ENCODE data around the gene VPS4A. TPM values are rescaled to one million over a fixed set of nuclear protein-coding genes. Genes with fewer than 3 reads are reported as not detected.
A peak's percentile ranks its signal among the peaks of the same experiment; 100 is the strongest.

VPS4A gene
- total and polyA plus RNA-seq, 11 donors, result 24.8 to 47.0 (median 29.6) TPM

GRCh38 chr16:69344171-69344570, 33.0 kb downstream of the VPS4A start:
- DNase-seq, result peak in 1 of 5 donors; percentile 2
- Histone ChIP-seq H3K27ac (no peak overlapping the region), H3K9me3 (no peaks in the 10 kb centered on the region), H3K36me3 (peaks cover 0 to 58% (median 37%) of the 10 kb centered on the region in 9 donors), H3K4me3 (no peak overlapping the region), H3K4me1 (peaks cover 3 to 21% (median 11%) of the 10 kb centered on the region in 12 donors), H3K27me3 (no peaks in the 10 kb centered on the region)
- WGBS, 4 donors, result 93 to 98% (median 97%) methylated on average over 5 of the region's 5 CpGs
- ATAC-seq, result no peak
- TF ChIP-seq, protein P1, sequence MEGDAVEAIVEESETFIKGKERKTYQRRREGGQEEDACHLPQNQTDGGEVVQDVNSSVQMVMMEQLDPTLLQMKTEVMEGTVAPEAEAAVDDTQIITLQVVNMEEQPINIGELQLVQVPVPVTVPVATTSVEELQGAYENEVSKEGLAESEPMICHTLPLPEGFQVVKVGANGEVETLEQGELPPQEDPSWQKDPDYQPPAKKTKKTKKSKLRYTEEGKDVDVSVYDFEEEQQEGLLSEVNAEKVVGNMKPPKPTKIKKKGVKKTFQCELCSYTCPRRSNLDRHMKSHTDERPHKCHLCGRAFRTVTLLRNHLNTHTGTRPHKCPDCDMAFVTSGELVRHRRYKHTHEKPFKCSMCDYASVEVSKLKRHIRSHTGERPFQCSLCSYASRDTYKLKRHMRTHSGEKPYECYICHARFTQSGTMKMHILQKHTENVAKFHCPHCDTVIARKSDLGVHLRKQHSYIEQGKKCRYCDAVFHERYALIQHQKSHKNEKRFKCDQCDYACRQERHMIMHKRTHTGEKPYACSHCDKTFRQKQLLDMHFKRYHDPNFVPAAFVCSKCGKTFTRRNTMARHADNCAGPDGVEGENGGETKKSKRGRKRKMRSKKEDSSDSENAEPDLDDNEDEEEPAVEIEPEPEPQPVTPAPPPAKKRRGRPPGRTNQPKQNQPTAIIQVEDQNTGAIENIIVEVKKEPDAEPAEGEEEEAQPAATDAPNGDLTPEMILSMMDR (IDR thresholded peaks at IDR 0.05), result no peak
- no peak for TF ChIP-seq POLR2A (IDR thresholded peaks at IDR 0.05)
- intact Hi-C loops (cut with DNase I), result no loop called here

DNA sequence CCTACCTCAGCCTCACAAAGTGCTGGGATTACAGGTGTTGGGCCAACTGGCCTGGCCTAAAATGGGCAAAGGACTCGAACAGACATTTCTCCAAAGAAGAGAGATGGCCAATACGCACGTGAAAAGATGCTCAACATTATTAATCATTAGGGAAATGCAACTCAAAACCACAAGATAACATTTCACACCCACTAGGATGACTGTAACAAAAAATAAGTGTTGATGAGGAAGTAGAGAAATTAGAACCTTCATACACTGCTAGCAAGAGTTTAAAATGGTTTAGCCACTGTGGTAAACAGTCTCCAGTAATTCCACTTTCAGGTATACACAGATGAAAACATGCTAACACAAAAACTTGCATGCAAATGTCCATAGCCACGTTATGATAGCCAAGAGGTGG, 34.8 kb downstream of the VPS4A start:
- DNase-seq (no peak), ATAC-seq (no peak)
- Histone ChIP-seq H3K27ac (no peak overlapping the region), H3K9me3 (no peaks in the 10 kb centered on the region), H3K4me1 (peaks cover 0 to 12% (median 1%) of the 10 kb centered on the region in 12 donors), H3K27me3 (no peaks in the 10 kb centered on the region), H3K36me3 (peaks cover 0 to 72% (median 49%) of the 10 kb centered on the region in 9 donors), H3K4me3 (no peak overlapping the region)
- TF ChIP-seq POLR2A (IDR thresholded peaks at IDR 0.05), result no peak
- TF ChIP-seq, protein P1 (IDR thresholded peaks at IDR 0.05), result no peak
- 84 to 89% (median 88%) methylated on average over 4 of the region's 4 CpGs for WGBS, 4 donors
- intact Hi-C loops (cut with DNase I), result no loop called here

DNA sequence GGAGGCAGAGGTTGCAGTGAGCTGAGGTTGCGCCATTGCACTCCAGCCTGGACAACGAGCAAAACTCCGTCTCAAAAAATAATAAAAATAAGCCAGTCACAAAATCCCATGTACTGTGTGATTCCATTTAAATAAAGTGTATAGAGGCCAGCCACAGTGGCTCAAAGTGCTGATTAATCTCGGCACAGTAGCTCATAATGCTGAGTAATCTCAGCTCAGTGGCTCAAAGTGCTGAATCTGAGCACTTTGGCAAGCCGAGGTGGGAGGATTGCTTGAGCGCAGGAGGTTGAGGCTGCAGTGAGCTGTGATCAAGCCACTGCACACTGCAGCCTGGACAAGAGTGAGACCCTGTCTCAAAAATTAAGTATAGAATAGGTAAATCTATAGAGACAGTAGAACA, 35.5 kb downstream of the VPS4A start:
- WGBS, 4 donors, result 82 to 93% (median 91%) methylated on average over 6 of the region's 6 CpGs
- Histone ChIP-seq H3K27ac (no peak overlapping the region), H3K4me3 (no peak overlapping the region), H3K27me3 (no peaks in the 10 kb centered on the region), H3K9me3 (no peaks in the 10 kb centered on the region), H3K36me3 (peaks cover 0 to 68% (median 49%) of the 10 kb centered on the region in 9 donors), H3K4me1 (peaks cover 0 to 9% (median 0%) of the 10 kb centered on the region in 12 donors)
- TF ChIP-seq, protein P1 (IDR thresholded peaks at IDR 0.05), result no peak
- TF ChIP-seq POLR2A (IDR thresholded peaks at IDR 0.05), result no peak
- no peak for DNase-seq
- intact Hi-C loops (cut with DNase I), result no loop called here
- ATAC-seq, result no peak

GRCh38 chr16:69348222-69348621, 37.1 kb downstream of the VPS4A start:
- Histone ChIP-seq H3K4me1 (peaks cover 0 to 9% (median 0%) of the 10 kb centered on the region in 12 donors), H3K4me3 (no peak overlapping the region), H3K27me3 (no peaks in the 10 kb centered on the region), H3K36me3 (peaks cover 0 to 64% (median 46%) of the 10 kb centered on the region in 9 donors), H3K9me3 (no peaks in the 10 kb centered on the region), H3K27ac (no peak overlapping the region)
- WGBS, 4 donors, result 95 to 97% (median 95%) methylated on average over 6 of the region's 6 CpGs
- ATAC-seq (no peak), DNase-seq (no peak)
- intact Hi-C loops (cut with DNase I), result no loop called here
- TF ChIP-seq, protein P1 (IDR thresholded peaks at IDR 0.05), result no peak
- no peak for TF ChIP-seq POLR2A (IDR thresholded peaks at IDR 0.05)

Measured in heart left ventricle (tissue), 16 donors.